ENCODE data around the gene CALML4.

GRCh38 chr15:68201879-68202261 is 3.3 kb downstream of the CALML4 start:
- TF ChIP-seq CTCF (IDR thresholded peaks at IDR 0.05; ENCODE audit: low read depth, low read length, poor library complexity, severe bottlenecking), result no peak
- no peak for TF ChIP-seq EZH2phosphoT487 (IDR thresholded peaks at IDR 0.05; ENCODE audit: borderline replicate concordance, low read length)

All from DOHH2 (cell line).